Measurements from ENCODE around the gene HIGD1C.
"Not testable (repeated sequence)": the region's sequence is repeated elsewhere in the genome, so short reads cannot be mapped to it uniquely, and the experiment has no call there.

The HIGD1C gene

GRCh38 chr12:50928392-50928791 lies 24.0 kb upstream of the HIGD1C start:
- peaks cover 12% of the 10 kb centered on the region for H3K36me3 Mint-ChIP-seq (ENCODE audit: low read depth)
- no peak for TF ChIP-seq CTCF (IDR thresholded peaks at IDR 0.05)
- H3K27me3 Mint-ChIP-seq (ENCODE audit: low read depth, poor library complexity), result peaks cover 6% of the 10 kb centered on the region
- H3K27ac Mint-ChIP-seq, result no peak overlapping the region
- peaks cover 64% of the 10 kb centered on the region for H3K4me1 Mint-ChIP-seq
- no peaks in the 10 kb centered on the region for H3K9me3 Mint-ChIP-seq
- no peak for DNase-seq
- H3K4me3 Mint-ChIP-seq, result peak overlapping the region; percentile 2

GRCh38 chr12:50929831-50930230 lies 22.5 kb upstream of the HIGD1C start:
- H3K4me3 Mint-ChIP-seq, result no peak overlapping the region
- no peak for TF ChIP-seq CTCF (IDR thresholded peaks at IDR 0.05)
- H3K36me3 Mint-ChIP-seq (ENCODE audit: low read depth), result peaks cover 12% of the 10 kb centered on the region
- H3K27ac Mint-ChIP-seq, result no peak overlapping the region
- peaks cover 64% of the 10 kb centered on the region for H3K4me1 Mint-ChIP-seq
- H3K27me3 Mint-ChIP-seq (ENCODE audit: low read depth, poor library complexity), result peaks cover 5% of the 10 kb centered on the region
- H3K9me3 Mint-ChIP-seq, result no peaks in the 10 kb centered on the region
- no peak for DNase-seq

- H3K27me3 Mint-ChIP-seq (ENCODE audit: low read depth, poor library complexity); H3K27ac Mint-ChIP-seq; H3K9me3 Mint-ChIP-seq; DNase-seq; H3K4me3 Mint-ChIP-seq: not testable (repeated sequence)
- H3K36me3 Mint-ChIP-seq (ENCODE audit: low read depth), result peaks cover 12% of the 10 kb centered on the region
- H3K4me1 Mint-ChIP-seq, result peaks cover 61% of the 10 kb centered on the region
Observed at GRCh38 chr12:50930477-50930876, 21.9 kb upstream of the HIGD1C start.

- Mint-ChIP-seq H3K36me3 (ENCODE audit: low read depth) (peaks cover 12% of the 10 kb centered on the region), H3K4me3 (no peak overlapping the region), H3K9me3 (no peaks in the 10 kb centered on the region), H3K27me3 (ENCODE audit: low read depth, poor library complexity) (no peaks in the 10 kb centered on the region), H3K27ac (peak overlapping the region; percentile 36), H3K4me1 (peaks cover 39% of the 10 kb centered on the region)
- TF ChIP-seq CTCF (IDR thresholded peaks at IDR 0.05), result no peak
- no peak for DNase-seq
Observed at GRCh38 chr12:50932787-50933280, 19.5 kb upstream of the HIGD1C start.

GRCh38 chr12:50933459-50934124 lies 18.8 kb upstream of the HIGD1C start:
- H3K9me3 Mint-ChIP-seq, result no peaks in the 10 kb centered on the region
- DNase-seq, result no peak
- H3K4me3 Mint-ChIP-seq, result no peak overlapping the region
- no peak for TF ChIP-seq CTCF (IDR thresholded peaks at IDR 0.05)
- H3K36me3 Mint-ChIP-seq (ENCODE audit: low read depth), result peaks cover 12% of the 10 kb centered on the region
- H3K27me3 Mint-ChIP-seq (ENCODE audit: low read depth, poor library complexity), result no peaks in the 10 kb centered on the region
- H3K27ac Mint-ChIP-seq, result peak overlapping the region; percentile 36
- peaks cover 32% of the 10 kb centered on the region for H3K4me1 Mint-ChIP-seq

- peak overlapping the region; percentile 73 for H3K27ac Mint-ChIP-seq
- no peak for DNase-seq
- H3K4me3 Mint-ChIP-seq, result no peak overlapping the region
- peaks cover 12% of the 10 kb centered on the region for H3K36me3 Mint-ChIP-seq (ENCODE audit: low read depth)
- TF ChIP-seq CTCF (IDR thresholded peaks at IDR 0.05), result no peak
- H3K4me1 Mint-ChIP-seq, result peaks cover 29% of the 10 kb centered on the region
- no peaks in the 10 kb centered on the region for H3K27me3 Mint-ChIP-seq (ENCODE audit: low read depth, poor library complexity)
- no peaks in the 10 kb centered on the region for H3K9me3 Mint-ChIP-seq
Observed at GRCh38 chr12:50934371-50934851, 17.9 kb upstream of the HIGD1C start.

All from nephron progenitor cell (in vitro differentiated cells).